GM21528 (cell line): Measurements from ENCODE around the gene GOLIM4.

Experiments
- ATAC-seq: cut with Tn5 transposase; IDR thresholded peaks from one replicate; pipeline ENCODE4 v1.9.1; 2021; ENCODE audit warnings: mild to moderate bottlenecking, moderate library complexity; ENCODE audit not compliant: unreplicated experiment, low FRiP score

Gene GOLIM4

GRCh38 chr3:168100777-168101492 is 5.2 kb upstream of the GOLIM4 start:
- ATAC-seq = no peak

- ATAC-seq = no peak
These were observed 1.7 kb upstream of the GOLIM4 start for GRCh38 chr3:168097381-168097780.

GRCh38 chr3:168096210-168096652 is 507 bp upstream of the GOLIM4 start:
- peak; percentile 8 for ATAC-seq

GRCh38 chr3:168094877-168095610 is 680 bp downstream of the GOLIM4 start:
- ATAC-seq = peak; percentile 44

- peak; percentile 54 for ATAC-seq
These were observed 1.2 kb downstream of the GOLIM4 start for GRCh38 chr3:168094580-168094876.

GRCh38 chr3:168093790-168094189 is 1.9 kb downstream of the GOLIM4 start:
- ATAC-seq = no peak

- no peak for ATAC-seq
These were observed 2.5 kb downstream of the GOLIM4 start for GRCh38 chr3:168093229-168093628.

- ATAC-seq = no peak
These were observed 3.8 kb downstream of the GOLIM4 start for GRCh38 chr3:168091941-168092340.

- no peak for ATAC-seq
These were observed 4.3 kb downstream of the GOLIM4 start for GRCh38 chr3:168091302-168091858.

- ATAC-seq = no peak
These were observed 5.2 kb downstream of the GOLIM4 start for GRCh38 chr3:168090306-168091085.

GRCh38 chr3:168089179-168089771 is 6.4 kb downstream of the GOLIM4 start:
- no peak for ATAC-seq

GRCh38 chr3:168088106-168088720 is 7.5 kb downstream of the GOLIM4 start:
- ATAC-seq = peak; percentile 77

GRCh38 chr3:168087539-168087938 is 8.2 kb downstream of the GOLIM4 start:
- ATAC-seq = no peak

GRCh38 chr3:168086541-168087260 is 9.0 kb downstream of the GOLIM4 start:
- no peak for ATAC-seq

GRCh38 chr3:168085491-168086119 is 10.1 kb downstream of the GOLIM4 start:
- peak; percentile 62 for ATAC-seq

- no peak for ATAC-seq
These were observed 11.8 kb downstream of the GOLIM4 start for GRCh38 chr3:168083906-168084305.

GRCh38 chr3:168081856-168082255 is 13.9 kb downstream of the GOLIM4 start:
- ATAC-seq = no peak

GRCh38 chr3:168081171-168081771 is 14.5 kb downstream of the GOLIM4 start:
- no peak for ATAC-seq
